ENCODE measurements around the gene MPL.
A peak's percentile ranks its signal among the peaks of the same experiment; 100 is the strongest.

The MPL gene

GRCh38 chr1:43357251-43357650 lies 19.6 kb downstream of the MPL start:
- TF ChIP-seq, protein P1, sequence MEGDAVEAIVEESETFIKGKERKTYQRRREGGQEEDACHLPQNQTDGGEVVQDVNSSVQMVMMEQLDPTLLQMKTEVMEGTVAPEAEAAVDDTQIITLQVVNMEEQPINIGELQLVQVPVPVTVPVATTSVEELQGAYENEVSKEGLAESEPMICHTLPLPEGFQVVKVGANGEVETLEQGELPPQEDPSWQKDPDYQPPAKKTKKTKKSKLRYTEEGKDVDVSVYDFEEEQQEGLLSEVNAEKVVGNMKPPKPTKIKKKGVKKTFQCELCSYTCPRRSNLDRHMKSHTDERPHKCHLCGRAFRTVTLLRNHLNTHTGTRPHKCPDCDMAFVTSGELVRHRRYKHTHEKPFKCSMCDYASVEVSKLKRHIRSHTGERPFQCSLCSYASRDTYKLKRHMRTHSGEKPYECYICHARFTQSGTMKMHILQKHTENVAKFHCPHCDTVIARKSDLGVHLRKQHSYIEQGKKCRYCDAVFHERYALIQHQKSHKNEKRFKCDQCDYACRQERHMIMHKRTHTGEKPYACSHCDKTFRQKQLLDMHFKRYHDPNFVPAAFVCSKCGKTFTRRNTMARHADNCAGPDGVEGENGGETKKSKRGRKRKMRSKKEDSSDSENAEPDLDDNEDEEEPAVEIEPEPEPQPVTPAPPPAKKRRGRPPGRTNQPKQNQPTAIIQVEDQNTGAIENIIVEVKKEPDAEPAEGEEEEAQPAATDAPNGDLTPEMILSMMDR (IDR thresholded peaks at IDR 0.05; ENCODE audit: low read depth, low read length, poor library complexity, severe bottlenecking) = no peak
- no peak for TF ChIP-seq EZH2phosphoT487 (IDR thresholded peaks at IDR 0.05; ENCODE audit: borderline replicate concordance, low read length)
- Histone ChIP-seq H4K20me1 (ENCODE audit: control insufficient read depth, insufficient read depth, low read depth, low read length) (peaks cover 12% of the 10 kb centered on the region), H3K36me3 (ENCODE audit: control insufficient read depth, low read length) (peaks cover 34% of the 10 kb centered on the region), H3K4me1 (ENCODE audit: control insufficient read depth, low read length) (peaks cover 33% of the 10 kb centered on the region), H3K27me3 (ENCODE audit: control insufficient read depth, low read length) (no peaks in the 10 kb centered on the region), H3F3A (ENCODE audit: control insufficient read depth, insufficient read depth) (peaks cover 17% of the 10 kb centered on the region), H3K9me2 (replicated peaks; ENCODE audit: control insufficient read depth, low read length) (no peaks in the 10 kb centered on the region), H3K79me2 (ENCODE audit: control insufficient read depth, low read length) (peaks cover 37% of the 10 kb centered on the region), H3K4me2 (ENCODE audit: low read length) (peak overlapping the region; percentile 75; the same call in 1 of the 2 replicates), H3K4me3 (ENCODE audit: low read length) (no peak overlapping the region), H3K27ac (ENCODE audit: low read depth, low read length) (no peak overlapping the region), H3K9me3 (ENCODE audit: control insufficient read depth, insufficient read depth, low read length) (no peaks in the 10 kb centered on the region)

DNA sequence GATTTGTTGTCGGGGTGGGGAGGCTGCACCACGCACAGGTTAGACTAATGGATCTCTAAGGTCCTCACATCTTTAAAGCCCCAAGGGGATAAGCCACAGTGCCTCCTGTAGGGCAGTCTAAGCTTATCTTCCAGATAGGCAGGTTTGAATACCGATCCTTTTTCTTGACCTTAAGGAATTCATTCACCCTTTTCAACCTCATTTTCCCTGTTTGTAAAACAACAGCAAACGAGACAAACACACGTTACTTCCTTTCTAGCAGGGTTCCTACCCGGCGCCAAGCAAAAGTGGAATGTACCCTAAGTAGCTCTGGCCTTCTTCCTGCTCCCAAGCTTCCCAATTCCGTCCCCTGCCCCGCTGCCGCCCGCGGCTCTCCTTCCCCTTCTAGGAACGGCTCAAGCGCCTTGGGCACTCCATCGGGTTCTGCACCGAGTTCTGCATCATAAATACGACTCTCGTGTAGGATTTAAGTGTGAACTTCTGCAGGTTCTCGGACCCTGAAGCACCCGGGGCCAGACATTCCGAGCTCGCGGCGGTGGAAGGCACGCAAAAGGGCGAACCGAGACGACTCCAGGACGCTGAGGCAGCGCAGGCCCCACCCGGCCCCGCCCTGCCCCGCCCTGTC lies 20.6 kb downstream of the MPL start:
- Histone ChIP-seq H3K9me2 (replicated peaks; ENCODE audit: control insufficient read depth, low read length) (no peaks in the 10 kb centered on the region), H4K20me1 (ENCODE audit: control insufficient read depth, insufficient read depth, low read depth, low read length) (peaks cover 12% of the 10 kb centered on the region), H3K79me2 (ENCODE audit: control insufficient read depth, low read length) (peaks cover 37% of the 10 kb centered on the region), H3K4me2 (ENCODE audit: low read length) (peak overlapping the region; percentile 75), H3K9me3 (ENCODE audit: control insufficient read depth, insufficient read depth, low read length) (no peaks in the 10 kb centered on the region), H3K36me3 (ENCODE audit: control insufficient read depth, low read length) (peaks cover 44% of the 10 kb centered on the region), H3K27ac (ENCODE audit: low read depth, low read length) (peak overlapping the region; percentile 61), H3K4me1 (ENCODE audit: control insufficient read depth, low read length) (peaks cover 33% of the 10 kb centered on the region), H3K4me3 (ENCODE audit: low read length) (peak overlapping the region; percentile 86), H3F3A (ENCODE audit: control insufficient read depth, insufficient read depth) (peaks cover 23% of the 10 kb centered on the region), H3K27me3 (ENCODE audit: control insufficient read depth, low read length) (no peaks in the 10 kb centered on the region)
- TF ChIP-seq, protein P1 (IDR thresholded peaks at IDR 0.05; ENCODE audit: low read depth, low read length, poor library complexity, severe bottlenecking) = peak; percentile 72
- no peak for TF ChIP-seq EZH2phosphoT487 (IDR thresholded peaks at IDR 0.05; ENCODE audit: borderline replicate concordance, low read length)

GRCh38 chr1:43358746-43359693 lies 21.4 kb downstream of the MPL start, which contains the start of gene CDC20:
Gene CDC20, plus strand, starts transcription at chr1:43358981. Its CDS starts 235 bp downstream, at chr1:43359216.
- Histone ChIP-seq H3K27me3 (ENCODE audit: control insufficient read depth, low read length) (no peaks in the 10 kb centered on the region), H4K20me1 (ENCODE audit: control insufficient read depth, insufficient read depth, low read depth, low read length) (peaks cover 12% of the 10 kb centered on the region)

More at GRCh38 chr1:43358746-43359693, 21.4 kb downstream of the MPL start, which contains the start of gene CDC20:
- peaks cover 33% of the 10 kb centered on the region for H3K4me1 ChIP-seq (ENCODE audit: control insufficient read depth, low read length)
- TF ChIP-seq, protein P1 (IDR thresholded peaks at IDR 0.05; ENCODE audit: low read depth, low read length, poor library complexity, severe bottlenecking) = no peak
- no peak for TF ChIP-seq EZH2phosphoT487 (IDR thresholded peaks at IDR 0.05; ENCODE audit: borderline replicate concordance, low read length)
- H3K36me3 ChIP-seq (ENCODE audit: control insufficient read depth, low read length) = peaks cover 52% of the 10 kb centered on the region
- peak within 1 kb of the TSS; percentile 86 for H3K4me3 ChIP-seq (ENCODE audit: low read length)
- H3K9me2 ChIP-seq (replicated peaks; ENCODE audit: control insufficient read depth, low read length) = no peaks in the 10 kb centered on the region
- H3K4me2 ChIP-seq (ENCODE audit: low read length) = peak within 1 kb of the TSS; percentile 84
- peaks cover 27% of the 10 kb centered on the region for H3F3A ChIP-seq (ENCODE audit: control insufficient read depth, insufficient read depth)
- H3K79me2 ChIP-seq (ENCODE audit: control insufficient read depth, low read length) = peaks cover 37% of the 10 kb centered on the region
- H3K9me3 ChIP-seq (ENCODE audit: control insufficient read depth, insufficient read depth, low read length) = no peaks in the 10 kb centered on the region
- H3K27ac ChIP-seq (ENCODE audit: low read depth, low read length) = peak within 1 kb of the TSS; percentile 73

Data from DOHH2 (cell line).